ENCODE measurements around the gene CCKAR. TPM values are rescaled to one million over a fixed set of nuclear protein-coding genes. Genes with fewer than 3 reads are reported as not detected.

CCKAR gene
- total and polyA plus RNA-seq, 2 of the 8 experiments (the other 6 are each of a cell fraction or from before 2014, with no cell fraction given), result not detected

DNA sequence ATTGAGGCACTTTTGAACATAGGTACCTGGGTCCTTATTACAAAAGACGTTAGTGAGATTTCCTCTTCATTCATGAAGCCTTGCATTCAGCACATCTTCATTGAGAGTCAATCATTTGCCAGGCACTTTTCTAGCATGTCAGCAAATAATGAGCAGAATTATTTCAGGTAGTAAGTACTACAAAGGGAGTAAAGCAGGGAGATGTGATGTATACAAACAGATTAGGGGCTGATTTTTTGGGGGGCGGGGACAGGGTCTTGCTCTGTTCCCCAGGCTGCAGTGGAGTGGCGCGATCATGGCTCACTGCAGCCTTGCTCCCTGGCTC is 638 bp upstream of the CCKAR start (continued):
- no peak for TF ChIP-seq BACH1 (IDR thresholded peaks at IDR 0.05; ENCODE audit: low read length)
- TF ChIP-seq BCL11A (IDR thresholded peaks at IDR 0.05; ENCODE audit: low read depth in 2 of 2, low read length in 2 of 2), result no peak
- no peak for TF ChIP-seq HDAC6 (IDR thresholded peaks at IDR 0.05; ENCODE audit: low read depth, low read length)
- no peak for TF ChIP-seq PHF8 (conservative IDR thresholded peaks at IDR 0.05; ENCODE audit: low read depth, low read length)
